HCT116 (cell line): Measurements from ENCODE around the gene CCDC3.

Source experiments
- EGR1 ChIP-seq: IDR thresholded peaks from 2 replicates; pipeline ENCODE4 v1.6.1; 2012; ENCODE audit warnings: low read depth
- POLR2A ChIP-seq: IDR thresholded peaks from 2 replicates; pipeline ENCODE4 v1.7.0; 2011; ENCODE audit warnings: borderline replicate concordance; ENCODE audit not compliant: insufficient read depth, insufficient read length; ENCODE audit errors: extremely low read depth
- SRF ChIP-seq: IDR thresholded peaks from 2 replicates; pipeline ENCODE4 v1.6.1; 2012; ENCODE audit warnings: low read depth
- ZFX ChIP-seq: fragments of 450-650 bp; IDR thresholded peaks from 2 replicates; pipeline ENCODE4 v1.6.1; 2017
- TF ChIP-seq, protein P1 (sequence below): IDR thresholded peaks from 2 replicates; pipeline ENCODE4 v1.6.1; 2012
- TF ChIP-seq, protein P2 (sequence below), 3 experiments: fragments of 200-600 bp in 1 of 3; sonication (generic) in 1 of 3; IDR thresholded peaks in 2 of 3; conservative IDR thresholded peaks in 1 of 3; 2 replicates each; pipeline ENCODE4 v1.5.1; 2012 to 2017; ENCODE audit warnings: low read depth in 2 of 3, low read length in 2 of 3, antibody characterized with exemption in 1 of 3, borderline replicate concordance in 1 of 3, control low read depth in 1 of 3, mild to moderate bottlenecking in 1 of 3, mixed read lengths in 1 of 3, mixed run types in 1 of 3, moderate library complexity in 1 of 3; ENCODE audit not compliant: insufficient read depth in 1 of 3

DNA sequence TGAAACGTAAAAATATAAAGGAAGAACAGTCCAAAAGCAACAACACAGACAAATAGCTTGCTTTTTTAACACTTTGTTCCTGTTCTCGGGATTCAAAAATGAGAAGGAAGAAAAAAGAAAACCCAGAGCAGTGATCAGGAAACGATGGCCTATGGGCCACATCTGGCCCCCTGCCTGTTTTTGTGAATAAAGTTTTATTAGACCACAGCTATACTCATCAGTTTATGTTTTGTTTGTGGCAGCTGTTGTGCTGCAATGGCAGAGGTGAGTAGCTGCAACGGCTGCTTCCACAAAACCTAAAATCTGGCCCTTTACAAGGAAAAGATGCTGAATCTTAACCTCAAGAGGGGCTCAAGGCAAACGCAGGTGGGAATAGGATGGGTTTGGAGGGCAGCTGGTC lies 96.4 kb downstream of the CCDC3 start:
- TF ChIP-seq POLR2A (no peak), EGR1 (no peak), ZFX (no peak), SRF (no peak)
- TF ChIP-seq, protein P1, sequence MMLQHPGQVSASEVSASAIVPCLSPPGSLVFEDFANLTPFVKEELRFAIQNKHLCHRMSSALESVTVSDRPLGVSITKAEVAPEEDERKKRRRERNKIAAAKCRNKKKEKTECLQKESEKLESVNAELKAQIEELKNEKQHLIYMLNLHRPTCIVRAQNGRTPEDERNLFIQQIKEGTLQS, result no peak
- TF ChIP-seq, protein P2, sequence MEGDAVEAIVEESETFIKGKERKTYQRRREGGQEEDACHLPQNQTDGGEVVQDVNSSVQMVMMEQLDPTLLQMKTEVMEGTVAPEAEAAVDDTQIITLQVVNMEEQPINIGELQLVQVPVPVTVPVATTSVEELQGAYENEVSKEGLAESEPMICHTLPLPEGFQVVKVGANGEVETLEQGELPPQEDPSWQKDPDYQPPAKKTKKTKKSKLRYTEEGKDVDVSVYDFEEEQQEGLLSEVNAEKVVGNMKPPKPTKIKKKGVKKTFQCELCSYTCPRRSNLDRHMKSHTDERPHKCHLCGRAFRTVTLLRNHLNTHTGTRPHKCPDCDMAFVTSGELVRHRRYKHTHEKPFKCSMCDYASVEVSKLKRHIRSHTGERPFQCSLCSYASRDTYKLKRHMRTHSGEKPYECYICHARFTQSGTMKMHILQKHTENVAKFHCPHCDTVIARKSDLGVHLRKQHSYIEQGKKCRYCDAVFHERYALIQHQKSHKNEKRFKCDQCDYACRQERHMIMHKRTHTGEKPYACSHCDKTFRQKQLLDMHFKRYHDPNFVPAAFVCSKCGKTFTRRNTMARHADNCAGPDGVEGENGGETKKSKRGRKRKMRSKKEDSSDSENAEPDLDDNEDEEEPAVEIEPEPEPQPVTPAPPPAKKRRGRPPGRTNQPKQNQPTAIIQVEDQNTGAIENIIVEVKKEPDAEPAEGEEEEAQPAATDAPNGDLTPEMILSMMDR (IDR thresholded peaks at IDR 0.05 in 2 of 3, conservative IDR thresholded peaks at IDR 0.05 in 1 of 3; ENCODE audit: borderline replicate concordance in 1 of 3, insufficient read depth in 1 of 3, low read depth in 2 of 3, low read length in 2 of 3), result no peak
